GM20000 (cell line): ENCODE results near the gene GABRG3.

Experiments
- DNase-seq: peaks from one replicate; pipeline ENCODE4 v3.0.0; 2012; ENCODE audit warnings: low spot score
- TF ChIP-seq, protein P1 (sequence below): IDR thresholded peaks from 2 replicates; pipeline ENCODE4 v1.5.1; 2012; ENCODE audit warnings: mild to moderate bottlenecking, control low read depth; ENCODE audit errors: extremely low read depth, missing control alignments

The GABRG3 gene

DNA sequence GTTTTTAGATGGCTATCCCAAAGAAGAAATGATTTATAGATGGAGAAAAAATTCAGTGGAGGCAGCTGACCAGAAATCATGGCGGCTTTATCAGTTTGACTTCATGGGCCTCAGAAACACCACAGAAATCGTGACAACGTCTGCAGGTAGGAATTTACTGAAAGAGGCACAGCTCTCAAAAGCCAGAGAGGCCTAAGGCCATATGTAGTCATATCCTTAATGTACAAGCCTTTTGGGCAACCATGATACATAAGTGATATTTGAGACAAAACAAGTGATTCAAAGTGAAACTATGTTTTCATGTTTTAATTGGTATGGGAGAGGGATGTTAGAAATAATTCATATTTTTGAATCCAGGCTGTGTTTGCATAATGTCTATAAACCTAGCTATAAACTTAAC lies 509.7 kb downstream of the GABRG3 start:
- DNase-seq, result no peak
- TF ChIP-seq, protein P1, sequence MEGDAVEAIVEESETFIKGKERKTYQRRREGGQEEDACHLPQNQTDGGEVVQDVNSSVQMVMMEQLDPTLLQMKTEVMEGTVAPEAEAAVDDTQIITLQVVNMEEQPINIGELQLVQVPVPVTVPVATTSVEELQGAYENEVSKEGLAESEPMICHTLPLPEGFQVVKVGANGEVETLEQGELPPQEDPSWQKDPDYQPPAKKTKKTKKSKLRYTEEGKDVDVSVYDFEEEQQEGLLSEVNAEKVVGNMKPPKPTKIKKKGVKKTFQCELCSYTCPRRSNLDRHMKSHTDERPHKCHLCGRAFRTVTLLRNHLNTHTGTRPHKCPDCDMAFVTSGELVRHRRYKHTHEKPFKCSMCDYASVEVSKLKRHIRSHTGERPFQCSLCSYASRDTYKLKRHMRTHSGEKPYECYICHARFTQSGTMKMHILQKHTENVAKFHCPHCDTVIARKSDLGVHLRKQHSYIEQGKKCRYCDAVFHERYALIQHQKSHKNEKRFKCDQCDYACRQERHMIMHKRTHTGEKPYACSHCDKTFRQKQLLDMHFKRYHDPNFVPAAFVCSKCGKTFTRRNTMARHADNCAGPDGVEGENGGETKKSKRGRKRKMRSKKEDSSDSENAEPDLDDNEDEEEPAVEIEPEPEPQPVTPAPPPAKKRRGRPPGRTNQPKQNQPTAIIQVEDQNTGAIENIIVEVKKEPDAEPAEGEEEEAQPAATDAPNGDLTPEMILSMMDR, result no peak

DNA sequence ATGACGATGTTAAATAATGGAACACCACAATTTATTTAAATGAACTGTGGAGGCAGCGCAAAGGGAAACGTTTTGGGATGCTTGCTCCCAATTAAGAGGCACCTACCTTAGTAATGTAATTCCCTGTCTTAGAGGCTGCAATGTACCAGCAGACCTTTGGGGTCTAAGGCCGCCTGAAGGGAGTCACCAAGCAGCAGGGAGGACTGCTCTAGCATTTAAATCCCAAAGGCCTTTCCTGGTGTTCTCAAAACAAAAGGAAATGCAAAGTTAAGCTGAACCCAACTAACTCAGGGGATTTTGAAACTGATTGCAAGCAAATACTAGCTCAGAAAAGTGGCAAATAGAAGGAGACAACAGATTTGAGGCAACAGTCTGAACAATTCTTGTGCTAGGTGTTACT lies 510.8 kb downstream of the GABRG3 start:
- TF ChIP-seq, protein P1, result no peak
- DNase-seq, result no peak

DNA sequence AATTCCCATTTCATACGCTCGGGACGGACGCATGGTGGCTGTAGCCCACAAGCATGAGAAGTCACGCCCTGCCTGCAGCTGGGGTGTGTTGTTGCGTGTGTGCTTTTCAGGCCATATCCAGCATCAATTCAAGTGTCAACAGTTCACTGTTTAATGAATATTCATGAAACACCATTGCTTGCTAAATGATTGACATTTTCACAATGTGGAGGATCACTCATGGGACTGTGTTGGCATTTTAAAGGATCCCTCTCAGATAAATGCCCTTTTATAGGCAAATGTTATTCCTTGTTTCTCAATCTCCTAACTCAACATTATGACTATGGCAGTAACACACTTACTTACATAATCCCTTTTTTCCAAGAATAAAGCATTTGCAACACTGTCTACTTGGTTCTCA lies 511.3 kb downstream of the GABRG3 start:
- no peak for DNase-seq
- TF ChIP-seq, protein P1, result no peak

DNA sequence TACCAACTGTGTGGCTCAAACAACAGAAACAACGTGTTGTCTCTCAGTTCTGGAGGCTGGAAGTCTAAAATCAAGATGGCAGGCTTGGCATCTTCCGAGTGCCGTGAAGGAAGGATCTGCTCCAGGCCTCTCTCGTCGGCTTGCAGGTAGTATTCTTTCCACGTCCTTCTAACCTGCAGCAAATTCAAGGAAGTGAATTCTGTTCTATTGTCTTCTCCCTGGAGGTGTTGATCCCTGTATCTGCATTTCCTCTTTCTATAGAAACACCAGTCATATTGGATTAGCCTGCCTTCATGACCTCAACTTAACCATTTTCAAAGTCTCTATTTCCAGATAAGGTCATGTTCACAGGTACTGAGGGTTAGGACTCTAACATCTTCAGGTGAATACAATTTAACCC lies 512.1 kb downstream of the GABRG3 start:
- TF ChIP-seq, protein P1, result no peak
- DNase-seq, result no peak

DNA sequence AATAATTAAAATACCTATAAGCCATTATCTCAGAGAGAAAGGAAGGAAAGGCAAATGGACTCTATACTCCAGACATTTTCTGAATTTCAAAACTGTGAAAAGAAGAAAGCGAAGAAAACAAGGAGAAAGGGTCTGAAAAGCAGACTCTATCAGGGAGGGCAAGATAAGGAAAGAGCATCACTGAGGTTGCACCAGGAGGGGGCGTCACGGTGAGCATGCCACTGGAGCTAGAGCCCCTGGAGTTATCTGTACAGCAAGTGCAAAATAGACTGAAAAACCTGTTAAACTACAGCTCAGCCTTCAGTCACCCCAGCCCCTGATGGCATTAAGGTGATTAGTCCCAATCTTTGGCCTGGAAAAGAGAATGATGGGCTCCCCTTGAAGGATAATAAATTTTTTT lies 514.3 kb downstream of the GABRG3 start:
- TF ChIP-seq, protein P1, result no peak
- DNase-seq, result no peak

DNA sequence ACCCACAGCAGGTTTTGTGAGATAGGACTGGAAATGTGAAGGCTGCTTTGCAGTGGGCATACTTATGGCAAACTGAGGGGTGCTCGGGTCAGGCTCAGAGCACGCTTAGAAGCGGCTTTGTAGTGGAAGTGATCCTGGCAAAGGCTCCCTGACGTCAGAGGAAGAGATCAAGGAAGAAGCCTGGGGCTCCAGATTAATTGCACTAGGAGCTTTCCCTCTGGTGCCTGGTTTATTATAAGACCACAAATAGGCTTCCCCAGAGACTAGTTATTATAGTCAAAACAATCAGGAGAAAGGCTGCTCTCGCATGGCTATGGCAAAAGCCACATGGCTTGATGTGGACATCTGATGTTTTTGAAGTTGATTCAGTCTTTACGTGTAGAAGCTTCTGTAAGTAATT lies 515.1 kb downstream of the GABRG3 start:
- DNase-seq, result no peak
- TF ChIP-seq, protein P1, result no peak

DNA sequence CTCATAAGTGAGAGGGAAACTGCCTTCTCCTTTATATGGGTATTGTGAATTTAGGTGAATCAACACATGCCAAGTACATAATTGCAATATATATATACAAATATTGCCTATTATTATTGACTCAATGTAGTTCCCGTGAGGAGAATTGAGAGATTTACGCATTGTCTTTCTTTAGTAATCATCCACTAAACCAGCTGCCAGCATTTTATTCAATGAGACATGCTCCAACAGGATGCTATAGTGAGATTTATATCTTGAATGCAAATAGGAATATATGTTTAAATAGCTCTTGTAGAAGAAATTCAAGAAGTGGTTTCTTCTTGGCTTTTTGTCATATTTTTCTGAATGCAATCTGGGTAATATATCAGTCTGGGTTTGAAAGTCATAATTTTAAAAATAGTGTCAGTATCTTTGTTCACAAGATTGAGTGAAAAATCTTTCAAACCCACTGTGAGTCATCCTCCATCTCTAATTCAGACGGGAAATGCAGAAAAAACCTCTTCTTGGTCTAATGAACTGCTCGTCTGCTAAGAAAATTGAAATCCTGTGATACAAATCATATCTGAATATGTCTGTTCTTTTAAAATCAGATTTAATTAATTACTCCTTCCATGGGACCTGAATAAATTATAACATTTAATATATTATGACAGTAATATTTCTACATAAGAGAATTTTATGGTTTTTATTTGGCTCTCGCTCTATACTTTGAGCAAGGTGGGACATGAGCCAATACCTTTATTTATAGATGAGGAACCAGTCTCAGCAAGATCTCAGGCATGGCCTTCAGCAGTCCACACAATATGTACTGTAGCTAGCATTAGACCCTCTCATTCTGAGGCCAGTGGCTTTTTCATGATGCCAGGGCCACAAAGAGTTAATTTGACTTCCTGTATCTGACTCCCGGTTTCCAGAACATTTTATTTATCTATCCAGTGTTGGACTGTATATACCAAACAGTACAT lies 516.0 kb downstream of the GABRG3 start:
- no peak for DNase-seq
- TF ChIP-seq, protein P1, result no peak
